Trophoblast cell (in vitro differentiated cells and primary cell): ENCODE data around the gene QSOX1.

Experiments
- DNase-seq, 2 donors: peaks; one replicate each; pipeline ENCODE4 v3.0.0-alpha.2; 2016
- H2AFZ ChIP-seq: 2 replicates; pipeline ENCODE4 v1.6.1; 2013; ENCODE audit warnings: low read length, moderate library complexity, mild to moderate bottlenecking; ENCODE audit not compliant: insufficient read depth, poor library complexity
- H2AK5ac ChIP-seq: 2 replicates; pipeline ENCODE4 v1.6.1; 2013; ENCODE audit warnings: mild to moderate bottlenecking, low read length
- H2BK120ac ChIP-seq: 2 replicates; pipeline ENCODE4 v1.6.1; 2013; ENCODE audit warnings: low read length, mild to moderate bottlenecking, moderate library complexity; ENCODE audit not compliant: insufficient read depth, poor library complexity
- H2BK12ac ChIP-seq: 2 replicates; pipeline ENCODE4 v1.6.1; 2013; ENCODE audit warnings: mild to moderate bottlenecking, low read length, moderate library complexity
- H2BK5ac ChIP-seq: 2 replicates; pipeline ENCODE4 v1.6.1; 2013; ENCODE audit warnings: low read length, low read depth, moderate library complexity, mild to moderate bottlenecking; ENCODE audit not compliant: poor library complexity
- H3K14ac ChIP-seq: 2 replicates; pipeline ENCODE4 v1.6.1; 2013; ENCODE audit warnings: mild to moderate bottlenecking, low read length
- H3K18ac ChIP-seq: 2 replicates; pipeline ENCODE4 v1.6.1; 2013; ENCODE audit warnings: mild to moderate bottlenecking, low read length
- H3K23ac ChIP-seq: 2 replicates; pipeline ENCODE4 v1.6.1; 2013; ENCODE audit warnings: low read length
- H3K27ac ChIP-seq: 2 replicates; pipeline ENCODE4 v1.5.1; 2013; ENCODE audit warnings: low read depth, mild to moderate bottlenecking, inconsistent platforms, low read length, moderate library complexity
- H3K27me3 ChIP-seq: 2 replicates; pipeline ENCODE4 v1.6.1; 2013; ENCODE audit warnings: inconsistent platforms, mild to moderate bottlenecking, low read length, moderate library complexity; ENCODE audit not compliant: insufficient read depth
- H3K36me3 ChIP-seq, 2 experiments: 1 replicate in 1 of 2; 2 replicates in 1 of 2; pipeline ENCODE4 v1.6.1; 2013; ENCODE audit warnings: low read length in 2 of 2, mild to moderate bottlenecking in 2 of 2, moderate library complexity in 1 of 2; ENCODE audit not compliant: insufficient read depth in 2 of 2, control insufficient read depth in 1 of 2
- H3K4ac ChIP-seq: 2 replicates; pipeline ENCODE4 v1.6.1; 2013; ENCODE audit warnings: low read depth, mild to moderate bottlenecking, low read length, moderate library complexity
- H3K4me1 ChIP-seq, 2 experiments: 1 replicate in 1 of 2; 2 replicates in 1 of 2; pipeline ENCODE4 v1.6.1; 2013; ENCODE audit warnings: low read length in 2 of 2, mild to moderate bottlenecking in 2 of 2, moderate library complexity in 1 of 2; ENCODE audit not compliant: insufficient read depth in 2 of 2, control insufficient read depth in 1 of 2
- H3K4me2 ChIP-seq: 2 replicates; pipeline ENCODE4 v1.6.1; 2013; ENCODE audit warnings: inconsistent platforms, mild to moderate bottlenecking, low read length, moderate library complexity
- H3K4me3 ChIP-seq: 2 replicates; pipeline ENCODE4 v1.5.1; 2013; ENCODE audit warnings: mild to moderate bottlenecking, low read depth, low read length, inconsistent platforms
- H3K79me1 ChIP-seq: one replicate; pipeline ENCODE4 v1.6.1; 2013; ENCODE audit warnings: low read length
- H3K79me2 ChIP-seq: 2 replicates; pipeline ENCODE4 v1.6.1; 2013; ENCODE audit warnings: low read length, mild to moderate bottlenecking; ENCODE audit not compliant: control insufficient read depth, insufficient read depth, poor library complexity
- H3K9ac ChIP-seq: 2 replicates; pipeline ENCODE4 v1.6.1; 2013; ENCODE audit warnings: mild to moderate bottlenecking, low read length
- H3K9me3 ChIP-seq: 2 replicates; pipeline ENCODE4 v1.6.1; 2013; ENCODE audit warnings: low read depth, mild to moderate bottlenecking, control low read depth, inconsistent platforms, low read length; ENCODE audit not compliant: insufficient read depth
- H4K12ac ChIP-seq: 2 replicates; pipeline ENCODE4 v1.6.1; 2013; ENCODE audit warnings: low read depth, mild to moderate bottlenecking, low read length, moderate library complexity
- H4K8ac ChIP-seq: 2 replicates; pipeline ENCODE4 v1.6.1; 2013; ENCODE audit warnings: low read depth, mild to moderate bottlenecking, low read length, moderate library complexity
- H4K91ac ChIP-seq: one replicate; pipeline ENCODE4 v1.6.1; 2013; ENCODE audit warnings: low read depth, mild to moderate bottlenecking, low read length, moderate library complexity
- WGBS: extraction: QIAGEN DNeasy Blood & Tissue Kit; methylation state at CpG from one replicate; pipeline ENCODE4 v1.1.7; 2013; ENCODE audit warnings: missing lambda C conversion rate; ENCODE audit not compliant: insufficient read length, insufficient coverage; ENCODE audit errors: extremely low coverage; 5-methylcytosine and 5-hydroxymethylcytosine counted together

Gene QSOX1

DNA sequence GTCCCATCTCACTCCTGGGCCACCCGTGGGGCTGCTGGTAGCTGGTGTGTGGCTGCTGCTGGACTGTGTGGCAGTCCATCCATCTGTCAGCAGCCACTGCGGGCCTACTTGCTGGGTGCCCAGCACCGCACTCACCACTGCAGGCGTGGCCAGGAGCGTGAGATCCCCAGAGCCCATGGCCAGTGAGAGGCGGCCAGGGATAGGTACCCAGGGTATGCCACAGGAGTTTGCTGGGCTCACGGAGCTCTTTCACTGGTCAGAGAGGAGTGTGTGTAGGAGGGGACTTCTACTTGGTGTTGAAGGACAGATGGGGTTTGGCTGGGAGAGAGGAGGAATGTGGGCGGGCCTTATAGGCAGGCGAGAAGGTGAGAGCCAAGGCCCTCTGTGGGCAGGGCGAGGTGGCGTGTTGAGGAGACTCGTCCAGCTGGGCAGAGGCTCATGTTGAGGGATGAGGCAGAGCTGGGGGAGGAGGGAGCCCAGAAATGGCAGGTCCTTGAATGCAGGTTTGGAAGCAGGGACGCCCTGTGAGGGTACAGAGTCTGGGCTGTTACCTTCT lies 15.0 kb downstream of the QSOX1 start:
- no peak overlapping the region for H4K91ac ChIP-seq
- no peak overlapping the region for H4K12ac ChIP-seq
- no peaks in the 10 kb centered on the region for H3K79me2 ChIP-seq
- no peak overlapping the region for H3K4me3 ChIP-seq
- H3K36me3 ChIP-seq = peaks cover 3 to 6% of the 10 kb centered on the region in 2 experiments
- no peak overlapping the region for H3K23ac ChIP-seq
- H2AK5ac ChIP-seq = no peak overlapping the region
- H3K4me1 ChIP-seq = peaks cover 0 to 18% of the 10 kb centered on the region in 2 experiments
- peaks cover 2% of the 10 kb centered on the region for H3K9me3 ChIP-seq
- no peak overlapping the region for H2BK120ac ChIP-seq
- H3K18ac ChIP-seq = no peak overlapping the region
- H2AFZ ChIP-seq = no peak overlapping the region
- H3K27ac ChIP-seq = no peak overlapping the region
- no peak overlapping the region for H2BK12ac ChIP-seq
- H3K27me3 ChIP-seq = no peaks in the 10 kb centered on the region
- no peak overlapping the region for H3K4ac ChIP-seq
- no peak overlapping the region for H3K9ac ChIP-seq
- H3K79me1 ChIP-seq = no peaks in the 10 kb centered on the region
- no CpG with 5 or more reads among the region's 13 CpGs for WGBS
- H4K8ac ChIP-seq = no peak overlapping the region
- H3K14ac ChIP-seq = no peak overlapping the region
- peak in 1 of 2 donors; percentile 35 for DNase-seq
- no peak overlapping the region for H2BK5ac ChIP-seq
- no peak overlapping the region for H3K4me2 ChIP-seq

DNA sequence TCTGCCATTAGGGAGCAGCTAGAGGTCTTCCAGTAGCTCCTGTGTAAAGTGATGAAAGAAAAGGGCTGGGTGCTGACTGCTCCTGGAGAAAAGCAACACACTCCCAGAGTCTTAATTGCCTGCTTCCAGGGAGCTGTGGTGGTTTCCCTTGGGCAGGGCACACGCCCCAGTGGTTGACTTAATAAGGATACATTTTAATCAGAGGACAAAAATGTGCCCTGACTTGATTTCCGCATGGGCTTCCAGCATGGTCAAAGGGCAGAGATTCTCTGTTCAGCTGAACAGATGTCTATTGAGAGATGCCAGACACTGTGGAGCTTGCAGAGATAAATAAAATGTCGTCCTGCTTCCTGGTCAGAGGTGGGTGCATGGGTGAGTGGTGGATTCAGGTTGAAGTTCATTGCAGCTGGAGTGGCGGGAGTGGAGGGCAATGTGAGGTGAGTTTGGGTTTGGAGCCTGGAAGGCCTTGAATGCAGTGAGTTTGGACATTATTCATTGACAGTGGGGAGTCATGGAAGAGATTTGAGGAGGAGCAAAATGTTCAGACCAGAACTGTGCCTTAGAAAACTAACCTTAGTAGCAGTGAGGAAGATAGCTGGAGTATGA lies 16.0 kb downstream of the QSOX1 start:
- no peak overlapping the region for H3K9ac ChIP-seq
- no peak overlapping the region for H4K8ac ChIP-seq
- H2AFZ ChIP-seq = no peak overlapping the region
- no peak overlapping the region for H4K12ac ChIP-seq
- no peak overlapping the region for H3K27ac ChIP-seq
- no peaks in the 10 kb centered on the region for H3K79me1 ChIP-seq
- H3K4me2 ChIP-seq = no peak overlapping the region
- DNase-seq = peak; percentile 76 to 89
- H2BK12ac ChIP-seq = no peak overlapping the region
- no peak overlapping the region for H2BK5ac ChIP-seq
- no peak overlapping the region for H3K23ac ChIP-seq
- no peaks in the 10 kb centered on the region for H3K27me3 ChIP-seq
- H2AK5ac ChIP-seq = no peak overlapping the region
- H3K14ac ChIP-seq = no peak overlapping the region
- peaks cover 3 to 6% of the 10 kb centered on the region in 2 experiments for H3K36me3 ChIP-seq
- no CpG with 5 or more reads among the region's 4 CpGs for WGBS
- no peak overlapping the region for H4K91ac ChIP-seq
- peaks cover 0 to 13% of the 10 kb centered on the region in 2 experiments for H3K4me1 ChIP-seq
- no peaks in the 10 kb centered on the region for H3K79me2 ChIP-seq
- no peak overlapping the region for H3K18ac ChIP-seq
- no peak overlapping the region for H3K4me3 ChIP-seq
- H2BK120ac ChIP-seq = no peak overlapping the region
- no peak overlapping the region for H3K4ac ChIP-seq
- peaks cover 2% of the 10 kb centered on the region for H3K9me3 ChIP-seq

DNA sequence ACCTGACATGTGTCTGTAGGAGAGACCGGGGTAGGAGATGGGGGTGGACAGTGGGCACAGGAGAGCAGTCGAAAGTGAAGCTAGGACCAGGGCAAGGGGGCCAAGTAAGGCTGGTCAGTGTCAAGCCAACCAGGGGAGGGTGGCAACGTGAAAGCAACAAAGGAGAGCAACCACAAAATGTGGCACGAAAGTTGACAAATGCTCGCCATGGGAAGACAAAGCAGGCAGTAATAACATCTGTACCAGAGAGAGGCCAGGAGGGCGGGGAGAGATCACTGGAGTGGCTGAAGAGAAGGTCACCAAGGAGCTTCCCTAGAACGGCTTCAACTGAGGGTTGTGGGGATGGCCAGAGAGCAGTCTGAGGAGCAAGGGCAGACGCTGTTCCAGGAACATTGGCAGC lies 17.0 kb downstream of the QSOX1 start:
- Histone ChIP-seq H2AK5ac (no peak overlapping the region), H2BK120ac (no peak overlapping the region), H2BK5ac (no peak overlapping the region), H4K8ac (no peak overlapping the region), H3K27ac (no peak overlapping the region), H3K4me1 (peaks cover 0 to 10% of the 10 kb centered on the region in 2 experiments), H3K79me2 (no peaks in the 10 kb centered on the region), H3K79me1 (no peaks in the 10 kb centered on the region), H3K4me3 (no peak overlapping the region), H2AFZ (no peak overlapping the region), H4K12ac (no peak overlapping the region), H3K14ac (no peak overlapping the region), H4K91ac (no peak overlapping the region), H3K4me2 (no peak overlapping the region), H3K4ac (no peak overlapping the region), H3K9me3 (peaks cover 2% of the 10 kb centered on the region), H3K18ac (no peak overlapping the region), H3K36me3 (peaks cover 4 to 8% of the 10 kb centered on the region in 2 experiments), H2BK12ac (no peak overlapping the region), H3K27me3 (no peaks in the 10 kb centered on the region), H3K9ac (no peak overlapping the region), H3K23ac (no peak overlapping the region)
- DNase-seq = no peak
- WGBS = no CpG with 5 or more reads among the region's 8 CpGs

DNA sequence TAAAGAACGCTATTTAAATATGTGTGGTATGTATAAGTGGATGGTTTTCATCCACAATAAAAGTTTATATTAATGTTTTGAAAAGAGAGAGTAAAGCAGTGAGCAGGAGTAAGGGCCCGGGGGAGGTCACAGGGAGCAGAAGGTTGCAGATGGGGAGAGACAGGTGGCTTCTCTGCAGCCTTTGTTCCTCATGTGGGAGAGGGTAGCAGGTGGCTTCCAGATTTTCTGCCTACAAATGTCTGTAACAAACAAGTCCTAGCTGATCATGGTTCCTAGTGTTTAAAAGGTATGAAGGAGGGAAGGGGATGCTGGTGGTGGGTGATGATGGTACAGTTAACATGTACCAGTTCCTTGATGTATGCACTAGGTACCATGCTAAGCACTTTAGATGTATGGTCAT lies 18.8 kb downstream of the QSOX1 start:
- no peak for DNase-seq
- H4K91ac ChIP-seq = no peak overlapping the region
- no peaks in the 10 kb centered on the region for H3K79me2 ChIP-seq
- no peak overlapping the region for H2BK5ac ChIP-seq
- H2AK5ac ChIP-seq = no peak overlapping the region
- peaks cover 2% of the 10 kb centered on the region for H3K9me3 ChIP-seq
- no peak overlapping the region for H3K27ac ChIP-seq
- no peak overlapping the region for H2BK12ac ChIP-seq
- H4K12ac ChIP-seq = no peak overlapping the region
- H3K14ac ChIP-seq = no peak overlapping the region
- H3K79me1 ChIP-seq = no peaks in the 10 kb centered on the region
- H3K4me3 ChIP-seq = no peak overlapping the region
- WGBS = no CpG with 5 or more reads among the region's 2 CpGs
- no peak overlapping the region for H4K8ac ChIP-seq
- no peak overlapping the region for H3K4me2 ChIP-seq
- H3K18ac ChIP-seq = no peak overlapping the region
- H3K23ac ChIP-seq = no peak overlapping the region
- H2AFZ ChIP-seq = no peak overlapping the region
- H2BK120ac ChIP-seq = no peak overlapping the region
- H3K27me3 ChIP-seq = no peaks in the 10 kb centered on the region
- peaks cover 5% of the 10 kb centered on the region in 2 experiments for H3K36me3 ChIP-seq
- no peaks in the 10 kb centered on the region for H3K4me1 ChIP-seq
- no peak overlapping the region for H3K9ac ChIP-seq
- H3K4ac ChIP-seq = no peak overlapping the region
